Hepatocyte (in vitro differentiated cells): ENCODE measurements around the gene SNCB. TPM values are rescaled to one million over a fixed set of nuclear protein-coding genes. Genes with fewer than 3 reads are reported as not detected.

Experiments used
- DNase-seq: peaks from one replicate; pipeline ENCODE4 v3.0.0-alpha.2; 2016; ENCODE audit warnings: low spot score
- H2AFZ ChIP-seq: fragments of 200-600 bp; sonication (generic); 2 replicates; pipeline ENCODE4 v1.6.0; 2016; ENCODE audit warnings: antibody characterized with exemption, mild to moderate bottlenecking
- H3K27ac ChIP-seq: fragments of 200-600 bp; sonication (generic); 2 replicates; pipeline ENCODE4 v1.5.1; 2016; ENCODE audit warnings: mild to moderate bottlenecking
- H3K27me3 ChIP-seq: fragments of 200-600 bp; sonication (generic); 2 replicates; pipeline ENCODE4 v1.6.1; 2016
- H3K36me3 ChIP-seq: fragments of 200-600 bp; sonication (generic); replicated peaks from 2 replicates; pipeline ENCODE4 v1.5.1; 2016; ENCODE audit warnings: low read depth; ENCODE audit not compliant: insufficient read depth
- H3K4me1 ChIP-seq: fragments of 200-600 bp; sonication (generic); 2 replicates; pipeline ENCODE4 v1.5.1; 2016; ENCODE audit warnings: mild to moderate bottlenecking, moderate library complexity; ENCODE audit not compliant: insufficient read depth
- H3K4me2 ChIP-seq: fragments of 200-600 bp; sonication (generic); 2 replicates; pipeline ENCODE4 v1.6.0; 2016
- H3K4me3 ChIP-seq: fragments of 200-600 bp; sonication (generic); 2 replicates; pipeline ENCODE4 v1.5.1; 2016; ENCODE audit warnings: mild to moderate bottlenecking
- H3K79me2 ChIP-seq: fragments of 200-600 bp; sonication (generic); 2 replicates; pipeline ENCODE4 v1.6.0; 2017; ENCODE audit warnings: mild to moderate bottlenecking
- H3K9me2 ChIP-seq: fragments of 200-600 bp; sonication (generic); replicated peaks from 2 replicates; pipeline ENCODE4 v1.6.0; 2017; ENCODE audit warnings: mild to moderate bottlenecking; ENCODE audit not compliant: insufficient read depth
- H3K9me3 ChIP-seq: fragments of 200-600 bp; sonication (generic); 2 replicates; pipeline ENCODE4 v1.5.1; 2016; ENCODE audit warnings: low read depth, mild to moderate bottlenecking
- H4K20me1 ChIP-seq: fragments of 200-600 bp; sonication (generic); 2 replicates; pipeline ENCODE4 v1.6.0; 2016; ENCODE audit warnings: mild to moderate bottlenecking; ENCODE audit not compliant: insufficient read depth, poor library complexity, severe bottlenecking
- EZH2 ChIP-seq: fragments of 200-600 bp; sonication (generic); IDR thresholded peaks from 2 replicates; pipeline ENCODE4 v1.6.1; 2016; ENCODE audit warnings: antibody characterized with exemption, mild to moderate bottlenecking, borderline replicate concordance
- EZH2phosphoT487 ChIP-seq: fragments of 200-600 bp; sonication (generic); IDR thresholded peaks from one replicate; pipeline ENCODE4 v1.6.1; 2018; ENCODE audit warnings: antibody characterized with exemption, mild to moderate bottlenecking, low read depth, moderate library complexity; ENCODE audit not compliant: unreplicated experiment, severe bottlenecking
- WGBS: methylation state at CpG from one replicate; pipeline ENCODE4 v1.1.6; 2016; ENCODE audit warnings: low lambda C conversion rate; ENCODE audit errors: missing lambda C conversion rate; 5-methylcytosine and 5-hydroxymethylcytosine counted together
- polyA plus RNA-seq: library from polyadenylated mRNA; unstranded; fragments of >200 nt; fragmentation: Nextera tagmentation; extraction: Ambion mirVana; gene quantifications from 2 replicates; pipeline ENCODE4 v1.2.1, GENCODE V29; 2016
- total RNA-seq: library from RNA; depleted of rRNA; stranded (reverse); fragments of >200 nt; gene quantifications from 2 replicates; pipeline ENCODE4 v1.2.3, GENCODE V29; 2014
- TF ChIP-seq, protein P1 (sequence below): fragments of 200-600 bp; sonication (generic); IDR thresholded peaks from 2 replicates; pipeline ENCODE4 v1.5.1; 2016; ENCODE audit warnings: antibody characterized with exemption, mild to moderate bottlenecking; ENCODE audit not compliant: poor library complexity

SNCB gene
- total and polyA plus RNA-seq, 2 experiments from 2014 or later: 0.57 TPM; not detected in 1

DNA sequence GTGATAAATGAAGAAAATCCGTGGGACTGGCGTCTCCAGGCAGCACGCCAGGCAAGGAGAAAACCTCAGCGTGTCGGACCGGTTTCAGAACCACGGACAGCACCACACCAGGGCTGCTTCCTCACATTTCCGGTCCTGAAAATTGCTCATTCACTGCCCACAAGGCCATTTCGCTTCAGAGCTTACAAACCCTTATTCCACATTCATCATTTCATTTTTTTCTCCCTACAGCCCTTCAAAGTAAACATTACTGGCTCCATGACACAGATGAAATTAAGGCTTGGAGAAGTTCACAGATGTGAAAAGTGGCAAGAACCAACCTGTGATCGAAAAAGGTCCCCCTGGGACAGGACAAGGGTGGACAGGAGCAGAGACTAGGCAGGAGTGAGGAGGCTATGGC is 18.9 kb downstream of the SNCB start:
- Histone ChIP-seq H3K27me3 (peaks cover 8% of the 10 kb centered on the region), H3K4me1 (no peaks in the 10 kb centered on the region), H2AFZ (no peak overlapping the region), H3K36me3 (no peaks in the 10 kb centered on the region), H3K27ac (no peak overlapping the region), H3K79me2 (no peaks in the 10 kb centered on the region), H3K4me3 (no peak overlapping the region), H4K20me1 (no peaks in the 10 kb centered on the region), H3K9me3 (no peaks in the 10 kb centered on the region), H3K9me2 (no peaks in the 10 kb centered on the region), H3K4me2 (no peak overlapping the region)
- TF ChIP-seq EZH2phosphoT487 (no peak), EZH2 (no peak)
- TF ChIP-seq, protein P1, sequence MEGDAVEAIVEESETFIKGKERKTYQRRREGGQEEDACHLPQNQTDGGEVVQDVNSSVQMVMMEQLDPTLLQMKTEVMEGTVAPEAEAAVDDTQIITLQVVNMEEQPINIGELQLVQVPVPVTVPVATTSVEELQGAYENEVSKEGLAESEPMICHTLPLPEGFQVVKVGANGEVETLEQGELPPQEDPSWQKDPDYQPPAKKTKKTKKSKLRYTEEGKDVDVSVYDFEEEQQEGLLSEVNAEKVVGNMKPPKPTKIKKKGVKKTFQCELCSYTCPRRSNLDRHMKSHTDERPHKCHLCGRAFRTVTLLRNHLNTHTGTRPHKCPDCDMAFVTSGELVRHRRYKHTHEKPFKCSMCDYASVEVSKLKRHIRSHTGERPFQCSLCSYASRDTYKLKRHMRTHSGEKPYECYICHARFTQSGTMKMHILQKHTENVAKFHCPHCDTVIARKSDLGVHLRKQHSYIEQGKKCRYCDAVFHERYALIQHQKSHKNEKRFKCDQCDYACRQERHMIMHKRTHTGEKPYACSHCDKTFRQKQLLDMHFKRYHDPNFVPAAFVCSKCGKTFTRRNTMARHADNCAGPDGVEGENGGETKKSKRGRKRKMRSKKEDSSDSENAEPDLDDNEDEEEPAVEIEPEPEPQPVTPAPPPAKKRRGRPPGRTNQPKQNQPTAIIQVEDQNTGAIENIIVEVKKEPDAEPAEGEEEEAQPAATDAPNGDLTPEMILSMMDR: no peak
- 12% methylated on average over 10 of the region's 10 CpGs for WGBS
- peak; percentile 91 for DNase-seq

DNA sequence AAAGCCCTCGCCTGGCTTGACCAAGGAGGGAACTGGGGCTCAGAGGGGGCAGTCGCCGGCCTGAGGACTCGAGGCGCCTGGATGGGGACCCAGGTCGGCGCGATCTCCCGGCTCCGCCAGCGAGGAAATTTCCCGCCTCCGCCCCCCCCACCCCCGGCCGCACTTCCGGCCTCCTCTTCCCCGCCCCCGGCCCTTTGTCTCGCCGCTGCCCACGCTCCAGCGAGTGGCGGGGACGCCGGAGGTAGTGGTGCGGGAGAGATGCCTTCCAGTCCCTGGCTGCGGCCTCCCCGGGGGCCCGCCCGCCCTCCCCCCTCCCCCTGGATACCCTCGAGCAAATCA is 19.9 kb downstream of the SNCB start:
- Histone ChIP-seq H3K9me3 (no peaks in the 10 kb centered on the region), H3K27me3 (no peaks in the 10 kb centered on the region), H2AFZ (no peak overlapping the region), H3K4me1 (no peaks in the 10 kb centered on the region), H3K36me3 (no peaks in the 10 kb centered on the region), H3K9me2 (no peaks in the 10 kb centered on the region), H4K20me1 (no peaks in the 10 kb centered on the region), H3K4me2 (peak overlapping the region; percentile 98), H3K27ac (no peak overlapping the region), H3K4me3 (peak overlapping the region; percentile 45), H3K79me2 (no peaks in the 10 kb centered on the region)
- no peak for DNase-seq
- under 1% methylated on average over 12 of the region's 31 CpGs for WGBS
- TF ChIP-seq, protein P1: no peak
- no peak for TF ChIP-seq EZH2phosphoT487
- no peak for TF ChIP-seq EZH2

DNA sequence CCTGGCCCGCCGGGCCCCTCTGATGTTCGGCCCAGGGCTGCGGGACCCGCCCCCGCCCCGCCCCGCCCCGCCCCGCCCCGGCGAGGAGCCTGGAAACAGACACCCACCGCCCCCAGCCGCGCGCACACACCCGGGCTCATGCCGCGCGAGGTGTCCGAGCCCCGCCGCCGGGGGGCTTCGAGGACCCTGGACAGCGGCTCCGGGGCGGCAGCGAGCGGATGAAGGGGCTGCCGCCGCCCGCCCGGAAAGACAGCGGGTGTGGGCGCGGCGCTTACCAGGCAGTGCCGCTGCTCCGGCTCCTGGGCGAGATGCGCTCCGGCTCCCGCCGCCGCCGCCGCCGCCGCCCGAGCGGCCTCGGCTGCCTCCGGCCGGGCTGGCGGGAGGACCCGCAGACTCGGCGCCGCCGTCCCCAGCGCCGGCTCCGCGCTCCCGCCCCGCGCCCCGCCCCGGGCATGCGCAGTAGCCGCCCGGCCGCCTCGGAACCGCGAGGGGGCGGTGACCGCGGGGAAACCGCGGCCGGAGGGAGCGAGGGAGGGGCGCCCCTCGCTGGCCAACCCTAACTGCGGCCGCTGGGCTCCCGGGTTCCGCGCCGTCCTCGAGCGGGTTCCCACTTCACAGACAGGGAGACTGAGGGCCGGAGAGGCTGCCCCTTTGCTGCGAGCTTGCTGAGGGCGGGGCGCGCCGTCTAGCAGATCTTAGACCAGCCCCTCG is 20.5 kb downstream of the SNCB start, which contains the start of gene GPRIN1:
Gene GPRIN1 (minus strand): TSS at position 433 of the 711 bp plus-strand sequence. CDS start 10,322 bp downstream, outside the sequence.
- H3K4me1 ChIP-seq: no peaks in the 10 kb centered on the region
- no peak for TF ChIP-seq EZH2phosphoT487
- TF ChIP-seq, protein P1: peak; percentile 33
- no peak for TF ChIP-seq EZH2
- H3K4me3 ChIP-seq: peak within 1 kb of the TSS; percentile 45
- H3K4me2 ChIP-seq: peak within 1 kb of the TSS; percentile 98
- H3K36me3 ChIP-seq: no peaks in the 10 kb centered on the region
- no peaks in the 10 kb centered on the region for H3K9me2 ChIP-seq
- no peak within 1 kb of the TSS for H3K27ac ChIP-seq
- DNase-seq: peak; percentile 85
- H4K20me1 ChIP-seq: no peaks in the 10 kb centered on the region
- H2AFZ ChIP-seq: no peak within 1 kb of the TSS
- WGBS: 2% methylated on average over 15 of the region's 101 CpGs
- H3K27me3 ChIP-seq: no peaks in the 10 kb centered on the region
- H3K79me2 ChIP-seq: no peaks in the 10 kb centered on the region
- no peaks in the 10 kb centered on the region for H3K9me3 ChIP-seq
